GM13976 (cell line): ENCODE results near the gene CDH13.

Experiments
- DNase-seq: peaks from one replicate; pipeline ENCODE4 v3.0.0; 2012; ENCODE audit warnings: low spot score
- in situ Hi-C: fragments of 300-500 bp; cut with MboI; formaldehyde crosslinking; loops from one replicate; pipeline ENCODE4 v1.12.0; 2022; ENCODE audit warnings: low sequenced_read_pairs, mixed read lengths, inconsistent platforms; ENCODE audit not compliant: unreplicated experiment
- TF ChIP-seq, protein P1 (sequence below): IDR thresholded peaks from 2 replicates; pipeline ENCODE4 v1.5.1; 2012; ENCODE audit warnings: borderline replicate concordance, mild to moderate bottlenecking; ENCODE audit not compliant: insufficient read depth; ENCODE audit errors: extremely low read depth, missing control alignments, control extremely low read depth

The CDH13 gene

DNA sequence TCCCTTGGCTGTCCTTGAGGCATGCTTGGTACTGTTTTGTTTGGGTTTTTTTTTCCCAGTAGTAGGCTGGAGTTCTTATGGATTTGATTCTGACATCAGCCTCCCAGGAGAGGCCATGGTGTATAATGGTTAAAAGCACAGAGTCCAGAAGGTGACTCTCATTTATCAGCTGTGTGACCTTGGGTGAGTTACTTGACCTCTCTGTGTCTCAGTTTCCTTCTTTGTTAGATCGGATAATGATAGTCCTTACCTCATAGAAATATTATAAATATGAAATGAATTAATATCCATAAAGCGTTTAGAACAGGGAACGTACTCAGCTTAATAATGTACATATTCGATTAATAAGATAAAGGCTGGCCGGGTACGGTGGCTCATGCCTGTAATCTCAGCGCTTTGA is 810.3 kb downstream of the CDH13 start:
- DNase-seq, result no peak
- in situ Hi-C loops, result no loop called here
- TF ChIP-seq, protein P1, sequence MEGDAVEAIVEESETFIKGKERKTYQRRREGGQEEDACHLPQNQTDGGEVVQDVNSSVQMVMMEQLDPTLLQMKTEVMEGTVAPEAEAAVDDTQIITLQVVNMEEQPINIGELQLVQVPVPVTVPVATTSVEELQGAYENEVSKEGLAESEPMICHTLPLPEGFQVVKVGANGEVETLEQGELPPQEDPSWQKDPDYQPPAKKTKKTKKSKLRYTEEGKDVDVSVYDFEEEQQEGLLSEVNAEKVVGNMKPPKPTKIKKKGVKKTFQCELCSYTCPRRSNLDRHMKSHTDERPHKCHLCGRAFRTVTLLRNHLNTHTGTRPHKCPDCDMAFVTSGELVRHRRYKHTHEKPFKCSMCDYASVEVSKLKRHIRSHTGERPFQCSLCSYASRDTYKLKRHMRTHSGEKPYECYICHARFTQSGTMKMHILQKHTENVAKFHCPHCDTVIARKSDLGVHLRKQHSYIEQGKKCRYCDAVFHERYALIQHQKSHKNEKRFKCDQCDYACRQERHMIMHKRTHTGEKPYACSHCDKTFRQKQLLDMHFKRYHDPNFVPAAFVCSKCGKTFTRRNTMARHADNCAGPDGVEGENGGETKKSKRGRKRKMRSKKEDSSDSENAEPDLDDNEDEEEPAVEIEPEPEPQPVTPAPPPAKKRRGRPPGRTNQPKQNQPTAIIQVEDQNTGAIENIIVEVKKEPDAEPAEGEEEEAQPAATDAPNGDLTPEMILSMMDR, result no peak

DNA sequence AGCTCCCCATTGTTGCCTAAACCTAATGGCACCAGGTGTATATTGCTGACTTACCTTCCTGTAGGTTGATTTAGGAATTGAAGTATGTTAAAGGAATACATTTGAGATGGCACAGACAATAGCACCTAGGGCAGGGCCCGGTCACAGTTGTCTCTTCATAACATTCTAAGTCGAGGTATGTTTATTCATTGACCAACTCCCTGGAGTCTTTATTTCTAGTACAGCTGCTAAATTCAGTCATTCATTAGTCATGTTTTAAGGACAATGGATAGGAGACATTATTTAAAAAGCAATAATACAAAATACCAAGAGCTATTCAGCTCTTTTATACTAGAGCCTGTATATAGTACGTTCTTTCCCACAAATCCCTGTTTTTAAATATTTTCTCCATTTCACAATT is 811.6 kb downstream of the CDH13 start:
- DNase-seq, result no peak
- TF ChIP-seq, protein P1, result no peak
- in situ Hi-C loops, result no loop called here

GRCh38 chr16:83439412-83439811 is 812.6 kb downstream of the CDH13 start:
- DNase-seq, result no peak
- TF ChIP-seq, protein P1, result no peak
- in situ Hi-C loops, result no loop called here

GRCh38 chr16:83441517-83441916 is 814.7 kb downstream of the CDH13 start:
- TF ChIP-seq, protein P1, result no peak
- in situ Hi-C loops, result no loop called here
- DNase-seq, result no peak

DNA sequence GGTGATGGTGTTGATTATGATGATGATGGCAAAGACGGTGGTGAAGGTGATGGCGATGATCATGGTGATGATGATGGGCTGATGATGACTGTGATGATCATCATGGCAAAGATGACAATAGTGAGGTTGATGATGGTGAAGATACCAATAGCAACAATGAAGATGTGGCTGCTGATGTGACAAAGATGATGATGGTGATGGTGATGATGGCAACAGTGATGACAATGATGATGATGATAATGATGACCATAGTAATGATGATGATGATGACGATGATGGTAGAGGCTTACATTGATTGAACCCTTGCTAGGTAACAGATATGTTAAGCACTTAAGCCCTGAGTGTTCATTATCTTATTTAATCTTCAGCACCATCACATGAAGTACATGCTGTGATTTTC is 817.2 kb downstream of the CDH13 start:
- DNase-seq, result no peak
- in situ Hi-C loops, result no loop called here

GRCh38 chr16:83447560-83447959 is 820.8 kb downstream of the CDH13 start:
- TF ChIP-seq, protein P1, result no peak
- in situ Hi-C loops, result no loop called here

More for the DNA sequence above, 817.2 kb downstream of the CDH13 start:
- TF ChIP-seq, protein P1, result no peak

GRCh38 chr16:83449861-83450260 is 823.1 kb downstream of the CDH13 start:
- in situ Hi-C loops, result no loop called here
- TF ChIP-seq, protein P1, result no peak
- no peak for DNase-seq

More at GRCh38 chr16:83447560-83447959, 820.8 kb downstream of the CDH13 start:
- DNase-seq, result no peak
